IMR-90 (cell line): Measurements from ENCODE around the gene ZNF609. TPM values are rescaled to one million over a fixed set of nuclear protein-coding genes. Genes with fewer than 3 reads are reported as not detected.

Experiments used
- ATAC-seq: fragments of 200-7000 bp; cut with Tn5 transposase; 2 replicates; pipeline ENCODE4 v1.9.1; 2020; ENCODE audit warnings: low read depth, mild to moderate bottlenecking, moderate library complexity
- BruUV-seq: library from RNA; stranded (reverse); fragments of 400-500 nt; replicated peaks from 2 replicates; lab custom pipeline; 2021; lab: Mats Ljungman, UMichigan
- CTCF ChIA-PET: fragments of 300-600 bp; formaldehyde crosslinking; extraction: SDS; loops from one replicate; lab custom pipeline; 2021; ENCODE audit warnings: antibody characterized with exemption; lab: Yijun Ruan, JAX
- POLR2A ChIA-PET: fragments of 300-600 bp; sonication (Branson Sonifier 250); formaldehyde crosslinking; loops from one replicate; lab custom pipeline; 2022; ENCODE audit warnings: antibody characterized with exemption; ENCODE audit not compliant: unreplicated experiment; lab: Charles Lee
- DNase-seq: peaks from one replicate; pipeline ENCODE4 v3.0.0; 2013
- H2AFZ ChIP-seq: replicated peaks from 2 replicates; pipeline ENCODE3; 2013; ENCODE audit warnings: low read length, mild to moderate bottlenecking; ENCODE audit not compliant: poor library complexity
- H2AK5ac ChIP-seq: 2 replicates; pipeline ENCODE4 v1.6.1; 2013; ENCODE audit warnings: low read depth, low read length, inconsistent platforms
- H2AK9ac ChIP-seq: replicated peaks from 2 replicates; pipeline ENCODE3; 2013; ENCODE audit warnings: mild to moderate bottlenecking, low read depth, low read length, moderate library complexity; ENCODE audit not compliant: poor library complexity
- H2BK120ac ChIP-seq: 2 replicates; pipeline ENCODE4 v1.6.1; 2013; ENCODE audit warnings: low read depth, low read length, inconsistent platforms
- H2BK15ac ChIP-seq: 3 replicates; pipeline ENCODE4 v1.6.1; 2013; ENCODE audit warnings: low read depth, low read length, inconsistent platforms
- H2BK20ac ChIP-seq: 2 replicates; pipeline ENCODE4 v1.6.1; 2013; ENCODE audit warnings: low read depth, mild to moderate bottlenecking, inconsistent platforms, low read length, moderate library complexity
- H2BK5ac ChIP-seq: 2 replicates; pipeline ENCODE4 v1.6.1; 2013; ENCODE audit warnings: mild to moderate bottlenecking, low read depth, low read length, inconsistent platforms; ENCODE audit not compliant: poor library complexity, severe bottlenecking
- H3K14ac ChIP-seq: replicated peaks from 2 replicates; pipeline ENCODE4 v1.6.1; 2013; ENCODE audit warnings: low read depth, low read length, inconsistent platforms
- H3K18ac ChIP-seq: 2 replicates; pipeline ENCODE4 v1.6.1; 2013; ENCODE audit warnings: low read depth, low read length, control low read depth
- H3K23ac ChIP-seq: 2 replicates; pipeline ENCODE4 v1.6.1; 2013; ENCODE audit warnings: low read depth, low read length, inconsistent platforms
- H3K27ac ChIP-seq: 2 replicates; pipeline ENCODE4 v1.5.1; 2013; ENCODE audit warnings: mild to moderate bottlenecking, control low read depth, low read length; ENCODE audit not compliant: insufficient read depth
- H3K27me3 ChIP-seq: 2 replicates; pipeline ENCODE4 v1.6.1; 2013; ENCODE audit warnings: low read length; ENCODE audit not compliant: control insufficient read depth, insufficient read depth
- H3K36me3 ChIP-seq: 2 replicates; pipeline ENCODE4 v1.6.1; 2013; ENCODE audit warnings: low read length, mixed read lengths; ENCODE audit not compliant: control insufficient read depth, insufficient read depth
- H3K4ac ChIP-seq: 2 replicates; pipeline ENCODE4 v1.6.1; 2013; ENCODE audit warnings: low read depth, low read length, inconsistent platforms
- H3K4me1 ChIP-seq: 2 replicates; pipeline ENCODE4 v1.6.1; 2013; ENCODE audit warnings: low read length, mixed read lengths; ENCODE audit not compliant: control insufficient read depth, insufficient read depth
- H3K4me2 ChIP-seq: 2 replicates; pipeline ENCODE4 v1.6.1; 2013; ENCODE audit warnings: low read depth, mild to moderate bottlenecking, control low read depth, low read length, moderate library complexity
- H3K4me3 ChIP-seq: 2 replicates; pipeline ENCODE4 v1.5.1; 2013; ENCODE audit warnings: low read depth, mild to moderate bottlenecking, control low read depth, low read length, moderate library complexity; ENCODE audit not compliant: insufficient read depth
- H3K56ac ChIP-seq: 2 replicates; pipeline ENCODE4 v1.6.1; 2013; ENCODE audit warnings: low read length, inconsistent platforms; ENCODE audit not compliant: insufficient read depth; ENCODE audit errors: extremely low read depth
- H3K79me1 ChIP-seq, 2 experiments: 2 replicates each; pipeline ENCODE4 v1.6.1; 2013; ENCODE audit warnings: low read length in 2 of 2, inconsistent platforms in 1 of 2, low read depth in 1 of 2
- H3K9ac ChIP-seq: 2 replicates; pipeline ENCODE4 v1.6.1; 2013; ENCODE audit warnings: low read depth, low read length, control low read depth
- H3K9me1 ChIP-seq: 2 replicates; pipeline ENCODE4 v1.6.1; 2013; ENCODE audit warnings: low read length, inconsistent platforms; ENCODE audit not compliant: insufficient read depth
- H3K9me3 ChIP-seq: 2 replicates; pipeline ENCODE4 v1.6.1; 2013; ENCODE audit warnings: low read length; ENCODE audit not compliant: control insufficient read depth, insufficient read depth
- H4K20me1 ChIP-seq: 2 replicates; pipeline ENCODE4 v1.6.1; 2013; ENCODE audit warnings: low read length, inconsistent platforms; ENCODE audit not compliant: insufficient read depth
- H4K5ac ChIP-seq: 2 replicates; pipeline ENCODE4 v1.6.1; 2013; ENCODE audit warnings: mild to moderate bottlenecking, low read depth, low read length, control low read depth
- H4K8ac ChIP-seq, 2 experiments: 2 replicates each; pipeline ENCODE4 v1.6.1; 2013; ENCODE audit warnings: low read depth in 2 of 2, low read length in 2 of 2, control low read depth in 1 of 2, inconsistent platforms in 1 of 2
- H4K91ac ChIP-seq: 2 replicates; pipeline ENCODE4 v1.6.1; 2013; ENCODE audit warnings: low read depth, low read length, inconsistent platforms; ENCODE audit not compliant: insufficient read depth
- BHLHE40 ChIP-seq: fragments of 150-350 bp; IDR thresholded peaks from 2 replicates; pipeline ENCODE4 v1.6.1; 2016; ENCODE audit warnings: mild to moderate bottlenecking, low read depth, low read length
- CEBPB ChIP-seq: IDR thresholded peaks from 2 replicates; pipeline ENCODE4 v1.6.1; 2012; ENCODE audit warnings: low read depth, low read length, improper control_type of control experiment
- FOS ChIP-seq: fragments of 150-350 bp; IDR thresholded peaks from 2 replicates; pipeline ENCODE4 v1.6.1; 2016; ENCODE audit warnings: low read depth, low read length
- WGBS, 2 experiments: methylation state at CpG; one replicate each; pipeline versions ENCODE4 v1.1.5 to v1.1.7; 2013; ENCODE audit warnings: missing lambda C conversion rate in 2 of 2; ENCODE audit not compliant: insufficient read length in 1 of 2; ENCODE audit errors: extremely low coverage in 2 of 2; 5-methylcytosine and 5-hydroxymethylcytosine counted together
- dilution Hi-C: fragments of 300-500 bp; cut with HindIII; formaldehyde crosslinking; loops from one replicate; pipeline ENCODE4 v1.14.3; 2018; ENCODE audit warnings: low sequenced_read_pairs; ENCODE audit not compliant: unreplicated experiment
- in situ Hi-C: fragments of 300-500 bp; cut with MboI; formaldehyde crosslinking; loops from 3 replicates; pipeline ENCODE4 v1.14.3; 2019; ENCODE audit warnings: low sequenced_read_pairs, inconsistent platforms, mixed read lengths
- intact Hi-C: fragments of 100-400 bp; cut with micrococcal nuclease; formaldehyde crosslinking; loops from 2 replicates; pipeline ENCODE4 v1.10.0; 2022
- polyA plus RNA-seq, 3 experiments: library from polyadenylated mRNA; depleted of rRNA; stranded (reverse); fragments of >200 nt; gene quantifications; 2 replicates each; pipeline ENCODE4 v1.2.3, GENCODE V29; 2012; ENCODE audit warnings: low replicate concordance in 1 of 3
- total RNA-seq: library from RNA; depleted of rRNA; stranded (reverse); fragments of >200 nt; gene quantifications from 2 replicates; pipeline ENCODE4 v1.2.3, GENCODE V29; 2012

The ZNF609 gene
- total and polyA plus RNA-seq, 2 of the 4 experiments (the other 2 are of a cell fraction), result 10.4 to 12.5 TPM

- WGBS, 2 experiments, result no CpG with 5 or more reads among the region's 6 CpGs
- H4K5ac ChIP-seq, result no peak overlapping the region
- in situ Hi-C loops (no loop called here), intact Hi-C loops (no loop called here), dilution Hi-C loops (no loop called here)
- ChIA-PET CTCF (no interaction called here), POLR2A (no interaction called here)
- H4K91ac ChIP-seq, result no peak overlapping the region
- no peak overlapping the region for H2BK15ac ChIP-seq
- H2AFZ ChIP-seq, result no peak overlapping the region
- no TSS peak for BruUV-seq
- DNase-seq, result peak; percentile 92
- H3K23ac ChIP-seq, result no peak overlapping the region
- H2BK5ac ChIP-seq, result peak overlapping the region; percentile 40
- H3K18ac ChIP-seq, result no peak overlapping the region
- no peak overlapping the region for H3K4me3 ChIP-seq
- H3K27ac ChIP-seq, result peak overlapping the region; percentile 45
- no peak overlapping the region for H3K9ac ChIP-seq
- peaks cover 3% of the 10 kb centered on the region; the same call in 1 of the 2 replicates for H3K9me1 ChIP-seq
- ATAC-seq, result peak; percentile 96
- H3K4me1 ChIP-seq, result peaks cover 10% of the 10 kb centered on the region
- H4K20me1 ChIP-seq, result peaks cover 30% of the 10 kb centered on the region
- H3K56ac ChIP-seq, result no peak overlapping the region
- H3K79me1 ChIP-seq, result peaks cover 34 to 69% of the 10 kb centered on the region in 2 experiments
- 0 out of 2 replicates have a peak overlapping the region, but pooled peaks have one; percentile 61 for H3K4ac ChIP-seq
- H2BK120ac ChIP-seq, result no peak overlapping the region
- H3K36me3 ChIP-seq, result peaks cover 2% of the 10 kb centered on the region; the same call in 1 of the 2 replicates
- H3K4me2 ChIP-seq, result peak overlapping the region; percentile 48; the same call in 1 of the 2 replicates
- H2AK5ac ChIP-seq, result peak overlapping the region; percentile 68
- H3K14ac ChIP-seq, result peak overlapping the region; percentile 43; the same call in 1 of the 2 replicates
- no peaks in the 10 kb centered on the region for H3K27me3 ChIP-seq
- H2BK20ac ChIP-seq, result no peak overlapping the region
- H2AK9ac ChIP-seq, result no peak overlapping the region
- peak overlapping the region in 1 of 2 experiments; percentile 33; a peak in 1 of 4 replicates for H4K8ac ChIP-seq
- H3K9me3 ChIP-seq, result no peaks in the 10 kb centered on the region
- TF ChIP-seq BHLHE40 (peak; percentile 27; the same call in 1 of the 2 replicates), CEBPB (no peak), FOS (peak; percentile 71)
Observed at GRCh38 chr15:64536244-64536836, 76.0 kb downstream of the ZNF609 start.
